Measurements from ENCODE around the gene OTUB2. TPM values are rescaled to one million over a fixed set of nuclear protein-coding genes. Genes with fewer than 3 reads are reported as not detected.

OTUB2 gene
- total RNA-seq, 2 experiments from 2014 or later = 0.86 to 1.4 TPM

DNA sequence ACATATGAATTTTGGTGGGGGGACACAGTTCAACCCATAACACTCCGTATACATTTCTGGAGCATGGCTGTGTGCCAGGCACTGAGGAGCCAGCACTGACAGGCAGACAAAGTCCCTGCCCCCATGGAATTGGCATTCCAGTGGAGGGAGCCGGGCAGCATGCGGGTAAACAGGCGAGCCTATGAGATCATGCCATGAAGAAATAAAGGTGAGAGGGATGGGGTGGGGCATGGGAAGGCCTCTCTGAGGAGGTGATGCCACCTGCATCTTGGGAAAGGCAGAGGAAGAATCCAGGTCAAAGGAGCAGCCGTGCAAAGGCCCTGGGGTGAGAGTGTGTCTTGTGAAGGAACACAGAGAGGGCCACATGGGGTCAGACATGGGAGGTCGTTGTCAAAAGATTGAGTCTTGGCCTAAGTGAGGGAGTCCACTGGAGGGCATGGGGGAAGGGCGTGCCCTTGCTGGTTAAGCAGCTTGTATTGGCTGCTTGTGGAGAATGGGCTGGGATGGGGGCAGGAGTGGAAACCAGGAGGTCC, 3.6 kb downstream of the OTUB2 start:
- POLR2A ChIA-PET = interaction anchor here (0.8 kb wide), 1 partner anchor 13 kb away, joined by 3 read pairs; no protein-coding TSS in a partner anchor
- CTCF ChIA-PET = interaction anchor here (0.6 to 1.1 kb wide), 4 partner anchors 9 to 278 kb away, joined by 3 to 4 read pairs (median 3); no protein-coding TSS in a partner anchor

DNA sequence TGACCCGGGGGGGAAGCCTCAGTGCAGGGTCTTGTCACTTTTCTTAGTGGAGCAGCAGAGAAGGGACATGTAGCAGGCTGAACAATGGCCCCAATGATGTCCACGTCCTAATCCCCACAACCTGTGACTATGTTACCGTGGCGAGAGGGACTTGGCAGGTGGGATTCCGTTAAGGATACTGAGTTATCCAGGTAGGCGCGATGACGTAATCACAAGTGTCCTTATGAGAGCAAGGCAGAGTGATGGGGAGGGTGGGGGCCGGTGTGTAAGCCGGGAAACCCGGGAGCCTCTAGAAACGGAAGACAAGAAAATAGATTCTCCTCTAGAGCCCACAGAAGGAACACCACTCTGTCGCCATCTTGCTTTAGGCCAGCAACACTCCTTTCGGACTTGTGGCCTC, 4.4 kb downstream of the OTUB2 start:
- ChIA-PET CTCF (interaction anchor here (1.1 kb wide), 1 partner anchor 8 kb away, joined by 3 read pairs; no protein-coding TSS in a partner anchor), POLR2A (interaction anchor here (0.8 kb wide), 1 partner anchor 14 kb away, joined by 3 read pairs; no protein-coding TSS in a partner anchor)

DNA sequence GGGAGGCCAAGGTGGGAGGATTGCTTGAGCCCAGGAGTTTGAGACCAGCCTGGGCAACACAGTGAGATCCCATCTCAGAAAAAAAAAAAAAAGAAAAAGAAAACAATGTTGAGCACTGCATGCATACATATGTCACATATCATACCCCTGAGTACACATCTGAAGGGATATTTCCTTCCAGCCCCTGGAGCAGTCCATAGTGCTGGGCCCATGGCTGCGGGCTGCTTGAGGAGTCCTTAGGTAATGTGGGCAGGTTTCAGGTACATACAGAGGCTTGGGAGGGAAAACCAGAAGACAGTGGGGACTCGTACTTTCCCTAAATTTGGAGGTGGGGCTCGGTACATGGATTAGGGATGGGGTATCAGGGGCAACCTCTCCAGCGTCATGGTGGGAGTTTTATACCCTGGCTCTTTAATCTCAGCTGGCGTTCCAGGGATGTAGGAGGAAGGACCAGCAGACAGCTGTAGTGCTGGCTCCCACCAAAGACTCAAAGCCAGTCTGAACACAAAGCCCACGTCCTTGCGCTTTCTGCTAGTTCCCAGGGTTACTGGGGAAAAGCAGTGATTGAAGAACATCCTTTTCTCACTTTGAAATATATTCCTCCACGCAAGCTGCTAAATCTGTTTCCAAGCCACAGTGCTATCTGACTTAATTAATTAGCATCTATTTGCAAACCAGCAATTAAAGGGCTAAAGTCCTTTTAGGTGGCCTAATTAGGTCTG, 5.2 kb downstream of the OTUB2 start:
- ChIA-PET POLR2A (no interaction called here), CTCF (no interaction called here)

DNA sequence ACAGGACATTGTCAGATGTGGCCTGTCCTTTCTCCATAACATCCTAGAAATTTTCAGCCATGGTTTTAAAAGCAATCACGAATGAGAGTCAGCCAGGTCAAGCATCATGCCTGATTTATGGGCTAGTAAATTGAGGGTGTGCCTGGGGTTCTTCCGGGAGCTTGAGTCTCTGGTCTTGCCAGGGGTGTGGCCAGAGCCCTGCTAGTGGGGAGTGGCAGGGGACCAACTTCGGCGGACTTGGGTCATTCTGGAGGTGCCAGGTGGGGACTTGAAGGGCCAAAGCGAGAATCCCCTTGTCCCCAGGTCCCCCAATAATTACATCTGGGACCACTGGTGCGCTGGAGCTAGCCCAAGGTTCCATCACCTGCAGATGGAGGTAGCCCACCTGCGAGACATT, 5.7 kb downstream of the OTUB2 start:
- ChIA-PET CTCF (interaction anchor here (1.1 to 1.7 kb wide), 2 partner anchors 100 to 148 kb away, joined by 3 read pairs; no protein-coding TSS in a partner anchor), POLR2A (no interaction called here)

DNA sequence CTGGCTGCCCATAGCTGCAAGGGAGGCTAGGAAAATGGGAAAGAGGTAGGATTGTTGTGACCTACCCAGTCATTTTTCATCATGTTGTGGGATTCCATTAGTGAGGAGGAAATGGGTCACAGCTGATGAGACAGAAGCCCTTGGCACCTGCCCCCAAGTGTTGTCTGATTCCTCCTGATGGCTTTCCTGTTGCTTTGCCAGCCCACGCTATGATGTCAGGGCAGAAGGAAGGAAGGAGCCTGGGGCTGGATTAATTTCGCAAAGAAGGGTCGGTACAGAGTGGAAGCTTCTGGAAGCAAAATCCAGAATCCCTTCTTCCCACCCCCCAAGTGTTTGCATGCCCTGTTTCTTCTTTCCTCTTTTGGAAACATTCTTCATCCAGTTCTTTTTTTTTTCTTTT, 8.7 kb downstream of the OTUB2 start:
- CTCF ChIA-PET = interaction anchor here (0.7 to 4.3 kb wide), 7 partner anchors 14 to 106 kb away, joined by 3 to 50 read pairs (median 4); no protein-coding TSS in a partner anchor
- POLR2A ChIA-PET = no interaction called here

DNA sequence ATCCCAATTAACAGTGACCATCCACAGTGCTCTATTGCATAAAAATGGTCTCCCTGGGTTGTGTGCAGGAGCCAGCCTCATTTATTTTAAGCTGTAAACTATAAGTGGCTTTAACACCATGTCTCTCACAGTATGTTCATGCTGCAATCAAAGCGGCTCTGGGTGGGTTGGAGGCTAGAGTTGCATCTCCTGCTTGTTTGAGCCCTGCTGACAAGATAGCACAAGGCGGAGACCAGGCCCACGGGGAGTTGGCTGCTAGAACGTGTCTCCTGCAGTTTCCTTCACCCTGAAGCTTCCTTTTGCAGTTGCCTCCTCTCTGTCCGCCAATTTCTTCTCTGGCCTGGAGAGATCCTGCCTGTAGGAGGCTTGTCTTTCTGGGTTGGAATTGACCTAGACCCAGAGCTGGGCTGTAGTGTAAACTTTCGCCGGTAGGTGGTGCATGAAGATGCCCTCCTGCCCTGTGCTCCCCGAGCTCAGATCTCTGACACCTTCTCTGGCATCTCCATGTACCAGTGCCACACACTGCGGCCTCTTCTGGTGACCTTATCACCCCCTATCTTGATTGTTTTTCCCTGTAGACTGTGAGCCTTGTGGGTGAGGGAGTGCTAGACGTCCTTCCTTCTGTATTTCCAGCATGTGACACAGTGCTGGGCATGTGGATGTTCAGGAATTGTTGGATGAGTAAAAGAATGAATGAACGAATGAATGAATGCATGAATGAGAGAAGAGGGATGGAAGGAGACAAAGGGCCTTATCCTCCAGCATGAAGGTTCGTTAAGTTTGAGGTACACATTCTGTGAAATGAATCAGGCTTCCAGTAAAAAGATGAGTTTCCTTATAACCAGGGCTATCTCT, 10.4 kb downstream of the OTUB2 start:
- ChIA-PET CTCF (interaction anchor here (0.6 to 4.3 kb wide), 27 partner anchors 10 to 220 kb away, joined by 3 to 50 read pairs (median 4); partner anchors contain the start of genes DDX24, IFI27L1 and IFI27L2), POLR2A (interaction anchor here (1.0 kb wide), 1 partner anchor 144 kb away, joined by 8 read pairs; no protein-coding TSS in a partner anchor)

DNA sequence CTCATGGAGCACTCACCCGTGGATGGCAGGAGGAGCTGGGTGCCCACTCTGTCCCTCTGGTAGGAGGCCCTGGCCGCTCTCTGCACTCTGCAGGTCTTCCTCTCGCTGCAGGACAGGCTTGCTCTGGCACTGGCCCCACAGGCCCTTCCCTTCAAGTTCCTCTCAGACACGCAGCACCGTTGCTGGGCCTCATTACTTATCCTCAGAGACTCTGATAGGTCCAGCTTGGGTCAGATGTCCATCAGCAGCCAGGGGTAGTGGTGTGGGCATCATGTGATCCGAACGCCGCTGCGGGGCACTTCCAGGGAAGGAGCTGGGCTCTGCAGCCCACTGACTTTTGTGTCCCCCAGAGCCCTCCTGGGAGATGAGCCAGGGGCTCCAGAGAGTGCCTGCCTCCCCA, 11.8 kb downstream of the OTUB2 start:
- ChIA-PET POLR2A (no interaction called here), CTCF (interaction anchor here (1.6 to 4.3 kb wide), 3 partner anchors 8 to 99 kb away, joined by 3 to 50 read pairs (median 4); no protein-coding TSS in a partner anchor)

DNA sequence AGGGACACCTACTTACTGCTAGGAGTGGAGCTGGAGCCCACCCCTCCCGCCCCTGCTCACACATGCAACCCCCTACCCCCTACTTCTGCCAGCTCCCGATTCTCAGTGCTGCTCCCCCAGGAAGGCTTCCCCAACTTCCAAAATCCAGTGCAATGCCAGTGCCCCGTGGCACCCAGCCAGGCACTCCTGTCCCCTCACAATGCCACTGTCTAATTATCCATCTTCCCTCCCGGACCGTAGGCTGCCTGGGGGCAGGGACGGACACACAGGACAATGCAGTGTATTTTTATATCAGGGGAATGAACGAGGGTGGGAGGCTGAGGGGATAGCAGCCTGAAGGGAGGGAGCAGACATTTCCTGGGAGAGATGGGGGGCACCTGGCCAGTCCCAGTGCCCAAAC, 12.4 kb downstream of the OTUB2 start:
- POLR2A ChIA-PET = no interaction called here
- CTCF ChIA-PET = interaction anchor here (1.6 to 4.3 kb wide), 3 partner anchors 9 to 99 kb away, joined by 3 to 50 read pairs (median 4); no protein-coding TSS in a partner anchor

DNA sequence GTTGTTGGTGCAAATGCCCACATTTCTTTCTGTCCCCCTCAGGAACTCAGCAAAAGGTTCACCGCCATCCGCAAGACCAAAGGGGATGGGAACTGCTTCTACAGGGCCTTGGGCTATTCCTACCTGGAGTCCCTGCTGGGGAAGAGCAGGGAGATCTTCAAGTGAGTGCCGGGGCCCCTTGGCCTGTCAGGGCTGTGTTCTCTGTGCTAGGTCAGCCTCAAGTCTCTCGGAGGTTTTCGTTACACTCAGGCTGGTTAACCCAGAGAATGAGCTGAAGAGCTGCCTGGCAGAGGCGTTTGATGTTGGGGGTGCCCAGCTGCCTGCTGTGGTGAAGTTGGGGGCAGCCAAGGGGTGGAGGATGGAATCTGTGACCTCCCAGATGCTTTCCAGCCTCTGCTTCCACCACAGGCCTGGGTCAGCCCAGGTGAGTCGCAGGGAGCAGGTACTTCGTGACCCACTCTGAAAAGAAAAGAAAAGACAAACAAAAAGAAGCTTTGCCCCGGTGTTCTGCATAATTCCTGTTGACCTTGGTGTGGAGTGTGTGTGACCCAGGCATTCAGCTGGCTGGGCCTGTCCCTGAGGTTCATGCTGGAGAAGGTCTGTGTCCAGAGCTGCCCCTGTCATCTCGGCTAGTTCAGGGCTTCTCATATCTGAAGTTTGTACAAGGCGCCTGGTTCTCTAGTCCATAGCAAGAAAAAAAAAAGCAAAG, 12.9 kb downstream of the OTUB2 start:
- POLR2A ChIA-PET = interaction anchor here (0.8 kb wide), 1 partner anchor 160 kb away, joined by 3 read pairs; no protein-coding TSS in a partner anchor

DNA sequence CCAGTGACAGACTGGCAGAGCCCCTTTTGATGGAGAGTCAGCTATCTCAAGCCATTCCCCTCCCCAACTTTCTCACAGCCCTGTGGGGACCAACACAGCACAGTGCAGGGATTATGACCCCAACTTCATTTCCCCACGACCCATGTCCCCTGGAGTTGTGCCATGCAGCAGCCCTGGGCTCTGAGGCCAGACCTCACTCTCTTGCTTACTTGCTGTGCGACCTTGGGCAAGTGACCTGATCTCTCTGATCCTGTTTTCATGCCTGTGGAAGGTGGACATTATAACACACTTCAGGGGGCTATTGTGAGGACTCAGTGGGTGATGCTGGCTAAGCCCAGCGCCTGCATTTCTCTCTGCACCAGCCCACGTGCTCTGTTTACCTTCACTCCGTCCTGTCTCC, 14.1 kb downstream of the OTUB2 start:
- ChIA-PET CTCF (interaction anchor here (1.8 kb wide), 1 partner anchor 96 kb away, joined by 4 read pairs; no protein-coding TSS in a partner anchor), POLR2A (interaction anchor here (0.6 to 0.8 kb wide), 2 partner anchors 140 to 161 kb away, joined by 3 to 4 read pairs; no protein-coding TSS in a partner anchor)

More for the DNA sequence above, 12.9 kb downstream of the OTUB2 start:
- CTCF ChIA-PET = interaction anchor here (1.6 to 1.8 kb wide), 3 partner anchors 9 to 99 kb away, joined by 3 to 4 read pairs (median 4); no protein-coding TSS in a partner anchor

DNA sequence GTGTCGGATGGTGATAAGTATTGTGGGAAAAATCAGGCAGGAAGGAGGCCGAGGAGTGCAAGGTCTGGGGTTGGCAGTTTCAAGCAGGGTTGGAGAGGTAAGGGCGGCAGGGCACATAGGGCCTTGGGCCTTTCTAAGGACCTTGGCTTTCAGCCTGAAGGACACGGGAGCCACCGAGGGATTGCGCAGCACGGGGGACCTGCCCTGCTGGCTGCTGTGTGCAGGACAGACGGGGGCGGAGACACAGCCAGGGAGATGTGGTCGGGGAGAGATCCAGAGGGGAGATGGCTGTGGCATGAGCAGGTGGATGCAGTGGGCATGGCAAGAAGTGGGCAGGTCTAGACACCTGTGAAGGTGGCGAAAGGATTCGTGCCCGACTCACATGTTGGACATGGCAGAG, 14.7 kb downstream of the OTUB2 start:
- ChIA-PET POLR2A (no interaction called here), CTCF (interaction anchor here (0.9 kb wide), 1 partner anchor 13 kb away, joined by 3 read pairs; no protein-coding TSS in a partner anchor)

DNA sequence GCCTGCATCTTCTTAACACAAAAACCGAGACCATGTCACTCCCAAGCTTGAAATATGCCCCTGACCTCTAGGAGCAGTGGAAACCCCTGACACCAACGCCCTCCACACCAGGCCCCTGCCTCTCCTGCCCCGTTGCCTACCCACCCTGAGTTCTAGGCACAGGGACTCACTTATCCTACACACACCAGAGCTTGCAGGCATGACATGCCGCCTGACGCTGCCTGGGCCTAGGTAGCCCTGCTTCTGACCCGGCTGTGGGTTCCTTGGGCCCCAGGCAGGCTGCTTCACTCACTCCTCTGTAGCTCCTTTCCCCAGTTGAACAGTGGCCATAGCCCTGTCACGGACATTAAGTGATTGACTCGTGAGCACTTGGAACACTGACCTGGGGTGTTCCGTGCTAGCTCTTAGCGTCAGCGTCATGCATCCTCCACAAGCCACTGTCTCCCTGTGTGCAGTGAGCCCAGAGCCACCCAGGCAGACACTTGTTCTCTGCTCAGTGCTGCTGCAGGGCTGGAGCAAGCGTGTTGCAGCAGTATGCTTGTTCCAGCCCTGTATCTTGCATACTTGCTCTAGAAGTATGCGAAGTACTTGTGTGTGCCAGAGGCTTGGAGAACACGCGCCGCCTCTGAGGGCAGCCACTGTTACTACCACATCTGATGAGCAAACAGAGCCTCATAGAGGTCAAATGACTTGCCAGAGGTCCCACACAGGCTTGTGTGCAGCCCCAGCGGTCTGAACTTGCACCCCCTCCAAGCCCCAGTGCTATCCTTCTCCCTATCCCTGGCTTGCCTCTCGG, 15.6 kb downstream of the OTUB2 start:
- ChIA-PET CTCF (interaction anchor here (0.9 kb wide), 1 partner anchor 12 kb away, joined by 3 read pairs; no protein-coding TSS in a partner anchor), POLR2A (no interaction called here)

DNA sequence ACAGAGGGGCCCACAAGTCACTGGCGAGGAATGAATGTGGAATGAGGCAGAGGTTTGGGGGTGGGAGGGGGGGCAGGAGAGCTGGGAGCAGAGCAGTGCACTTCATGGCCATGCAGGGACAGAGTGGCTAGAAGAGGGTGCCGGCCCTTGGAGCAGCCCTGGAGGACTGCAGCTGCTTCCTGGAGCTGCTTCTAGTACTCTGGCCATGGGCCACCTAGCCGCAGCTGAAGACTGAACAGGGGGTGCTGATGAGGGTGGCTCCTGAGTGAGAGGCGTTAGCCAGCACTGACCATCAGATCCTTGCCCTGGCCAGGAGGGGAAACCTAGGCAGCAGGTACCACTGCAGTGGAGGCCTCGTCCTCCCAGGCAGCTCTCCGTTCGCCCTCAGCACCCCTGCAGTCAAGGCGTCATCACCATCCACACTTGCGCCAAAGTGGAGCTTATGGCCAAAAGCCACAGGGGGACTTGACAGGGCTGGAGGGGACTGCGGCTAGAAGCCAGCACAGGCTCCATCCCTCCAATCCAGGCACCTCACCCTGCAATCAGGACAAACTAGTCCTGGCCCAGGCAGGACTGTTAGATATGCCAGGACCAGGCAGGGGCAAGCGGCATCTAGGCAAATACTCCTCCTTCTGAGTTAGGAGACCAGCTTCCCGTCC, 16.4 kb downstream of the OTUB2 start:
- POLR2A ChIA-PET = no interaction called here
- CTCF ChIA-PET = interaction anchor here (1.4 kb wide), 1 partner anchor 9 kb away, joined by 4 read pairs; no protein-coding TSS in a partner anchor

DNA sequence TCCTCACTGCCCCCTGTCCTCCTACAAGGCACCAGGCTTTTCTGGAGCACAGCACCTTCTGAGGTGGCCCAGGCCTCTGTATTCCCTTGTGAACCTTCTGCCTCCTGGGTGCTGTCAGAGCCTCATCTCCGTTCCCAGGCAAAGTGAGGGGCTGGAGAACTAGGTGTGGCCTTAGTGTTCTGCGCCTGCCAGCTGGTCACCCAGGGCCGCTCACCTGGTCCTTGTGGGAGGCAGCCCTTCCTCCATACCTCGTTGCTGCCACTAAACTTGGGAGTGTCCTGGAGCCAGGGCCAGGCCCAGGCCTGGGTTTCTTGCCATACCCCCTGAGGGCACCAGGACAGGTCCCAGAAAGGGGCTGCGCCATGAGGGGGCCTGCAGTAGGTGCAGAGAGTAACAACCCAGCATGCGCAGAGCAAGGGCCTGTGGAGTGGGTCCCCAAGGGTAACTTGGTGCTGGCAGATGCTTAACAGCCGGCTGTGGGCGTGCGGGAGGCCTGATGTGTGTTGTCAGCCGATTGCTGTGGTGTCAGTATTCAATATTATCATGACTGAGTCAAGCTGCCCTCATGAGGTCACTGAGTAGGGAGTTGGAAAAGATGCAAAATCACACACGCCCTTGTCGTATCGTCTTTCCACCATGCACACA, 17.1 kb downstream of the OTUB2 start:
- ChIA-PET POLR2A (no interaction called here), CTCF (interaction anchor here (1.4 kb wide), 1 partner anchor 8 kb away, joined by 4 read pairs; no protein-coding TSS in a partner anchor)

DNA sequence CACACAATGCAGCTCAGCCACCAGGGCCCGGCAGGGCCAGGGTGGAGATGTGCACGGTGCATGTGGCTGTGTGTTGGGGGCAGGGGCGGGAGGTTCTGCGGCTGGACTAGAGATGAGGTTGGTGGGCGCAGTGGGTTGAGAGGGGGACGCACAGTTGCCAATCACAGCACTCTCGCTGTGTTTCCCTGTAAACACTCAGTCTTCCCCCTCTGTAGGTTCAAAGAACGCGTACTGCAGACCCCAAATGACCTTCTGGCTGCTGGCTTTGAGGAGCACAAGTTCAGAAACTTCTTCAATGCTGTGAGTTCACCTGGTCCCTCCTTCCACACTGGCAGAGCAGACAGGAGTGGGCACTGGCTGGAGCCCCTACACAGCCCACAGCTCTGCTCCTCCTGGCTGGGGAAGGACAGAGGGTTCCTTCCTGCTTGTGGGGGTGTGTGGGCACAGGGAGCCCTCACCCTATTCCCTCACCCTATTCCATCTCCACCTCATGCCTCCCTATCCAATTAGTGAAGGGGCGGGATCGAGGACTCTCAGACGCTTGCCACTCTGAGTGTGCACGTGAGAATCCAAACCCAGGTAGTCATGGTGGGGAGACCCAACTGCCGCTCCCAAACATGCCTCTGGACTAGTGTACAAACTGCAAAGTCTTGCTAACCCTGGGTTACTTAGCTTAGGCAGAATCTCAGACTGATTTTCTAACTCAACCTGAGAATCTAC, 17.8 kb downstream of the OTUB2 start:
- ChIA-PET CTCF (interaction anchor here (1.4 to 1.6 kb wide), 2 partner anchors 8 to 137 kb away, joined by 3 to 4 read pairs; no protein-coding TSS in a partner anchor), POLR2A (no interaction called here)

DNA sequence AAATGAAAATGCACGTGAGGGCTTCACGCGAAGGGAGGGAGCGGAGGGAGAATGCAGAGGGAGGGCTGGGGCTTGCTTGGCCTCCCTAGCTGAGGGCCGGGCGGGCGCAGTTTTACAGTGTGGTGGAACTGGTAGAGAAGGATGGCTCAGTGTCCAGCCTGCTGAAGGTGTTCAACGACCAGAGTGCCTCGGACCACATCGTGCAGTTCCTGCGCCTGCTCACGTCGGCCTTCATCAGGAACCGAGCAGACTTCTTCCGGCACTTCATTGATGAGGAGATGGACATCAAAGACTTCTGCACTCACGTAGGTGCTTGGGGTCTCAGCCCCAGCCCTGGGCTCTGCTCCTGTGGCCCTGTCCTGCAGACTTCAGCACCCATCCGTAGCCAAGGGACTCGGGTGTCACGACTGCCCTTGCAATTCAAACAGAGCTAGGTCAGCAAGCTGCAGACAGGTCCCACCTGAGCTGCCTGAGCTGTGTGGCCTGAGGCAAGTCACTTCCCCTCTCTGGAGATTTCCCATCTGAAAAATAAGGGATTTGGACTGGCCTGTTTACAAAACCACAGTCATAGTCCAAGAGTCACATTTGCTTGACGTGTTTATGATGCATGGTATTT, 18.4 kb downstream of the OTUB2 start:
- ChIA-PET POLR2A (no interaction called here), CTCF (interaction anchor here (1.6 kb wide), 1 partner anchor 136 kb away, joined by 3 read pairs; no protein-coding TSS in a partner anchor)

Measured in activated CD8-positive, alpha-beta memory T cell treated with anti-CD3 and anti-CD28 coated beads for 36 hours (primary cell).